GM18520 (cell line): Measurements from ENCODE around the gene PPFIBP1.
A peak's percentile ranks its signal among the peaks of the same experiment; 100 is the strongest.

Experiments used
- ATAC-seq: cut with Tn5 transposase; IDR thresholded peaks from one replicate; pipeline ENCODE4 v1.9.1; 2021; ENCODE audit not compliant: unreplicated experiment

Gene PPFIBP1

GRCh38 chr12:27523642-27524493, at the start of gene PPFIBP1:
PPFIBP1 (plus strand) TSS chr12:27524206; CDS start chr12:27633397, 109,191 bp downstream.
- ATAC-seq, result peak; percentile 85

GRCh38 chr12:27474344-27474743, 49.7 kb upstream of the PPFIBP1 start:
- no peak for ATAC-seq

- ATAC-seq, result no peak
These were observed 47.0 kb upstream of the PPFIBP1 start for GRCh38 chr12:27477049-27477448.

- ATAC-seq, result no peak
These were observed 45.1 kb upstream of the PPFIBP1 start for GRCh38 chr12:27478949-27479348.

- ATAC-seq, result no peak
These were observed 44.0 kb upstream of the PPFIBP1 start for GRCh38 chr12:27480016-27480415.

GRCh38 chr12:27486961-27487360, 37.0 kb upstream of the PPFIBP1 start:
- no peak for ATAC-seq

GRCh38 chr12:27488479-27488878, 35.5 kb upstream of the PPFIBP1 start:
- ATAC-seq, result no peak

GRCh38 chr12:27491226-27491625, 32.8 kb upstream of the PPFIBP1 start:
- no peak for ATAC-seq

GRCh38 chr12:27493260-27493940, 30.6 kb upstream of the PPFIBP1 start:
- ATAC-seq, result no peak

- ATAC-seq, result no peak
These were observed 26.6 kb upstream of the PPFIBP1 start for GRCh38 chr12:27497446-27497845.

GRCh38 chr12:27498149-27498548, 25.9 kb upstream of the PPFIBP1 start:
- peak; percentile 79 for ATAC-seq

- no peak for ATAC-seq
These were observed 25.2 kb upstream of the PPFIBP1 start for GRCh38 chr12:27498761-27499160.

- ATAC-seq, result no peak
These were observed 24.6 kb upstream of the PPFIBP1 start for GRCh38 chr12:27499377-27499776.

- no peak for ATAC-seq
These were observed 23.5 kb upstream of the PPFIBP1 start for GRCh38 chr12:27500546-27500945.

GRCh38 chr12:27502021-27502435, 22.0 kb upstream of the PPFIBP1 start:
- ATAC-seq, result no peak

- no peak for ATAC-seq
These were observed 19.5 kb upstream of the PPFIBP1 start for GRCh38 chr12:27504507-27504906.

GRCh38 chr12:27505109-27505508, 18.9 kb upstream of the PPFIBP1 start:
- ATAC-seq, result no peak

- ATAC-seq, result no peak
These were observed 18.2 kb upstream of the PPFIBP1 start for GRCh38 chr12:27505761-27506160.

GRCh38 chr12:27506645-27507189, 17.3 kb upstream of the PPFIBP1 start:
- no peak for ATAC-seq

GRCh38 chr12:27508736-27509431, 15.1 kb upstream of the PPFIBP1 start:
- no peak for ATAC-seq

- ATAC-seq, result no peak
These were observed 12.8 kb upstream of the PPFIBP1 start for GRCh38 chr12:27511031-27511722.
